ENCODE data around the gene ADSL. TPM values are rescaled to one million over a fixed set of nuclear protein-coding genes. Genes with fewer than 3 reads are reported as not detected.

ADSL gene
- total and polyA plus RNA-seq, 2 of the 4 experiments (the other 2 are of a cell fraction): 93.6 to 229 TPM

DNA sequence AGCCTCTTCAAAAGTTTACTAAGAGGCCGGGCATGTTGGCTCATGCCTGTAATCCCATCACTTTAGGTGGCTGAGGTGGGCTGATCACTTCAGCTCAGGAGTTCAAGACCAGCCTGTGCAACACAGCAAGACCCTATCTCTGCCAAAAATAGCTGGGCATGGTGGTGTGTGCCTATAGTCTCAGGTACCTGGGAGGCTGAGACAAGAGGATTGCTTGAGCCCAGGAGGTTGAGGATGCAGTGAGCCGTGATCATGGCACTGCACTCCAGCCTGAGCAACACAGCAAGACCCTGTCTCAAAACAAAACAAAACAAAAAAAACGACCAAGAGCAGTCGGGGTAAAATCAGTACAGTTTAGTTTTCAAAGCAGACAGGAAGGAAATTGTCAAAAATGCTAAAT is 4.7 kb upstream of the ADSL start:
- DNase-seq (no peak), ATAC-seq (ENCODE audit: low read depth) (no peak)
- Histone ChIP-seq H3K9me3 (ENCODE audit: control insufficient read depth, insufficient read depth, low read length) (no peaks in the 10 kb centered on the region), H3K4me3 (ENCODE audit: insufficient read depth, low read depth, low read length) (no peak overlapping the region), H2AFZ (replicated peaks; ENCODE audit: low read length, poor library complexity) (no peak overlapping the region), H2BK20ac (ENCODE audit: low read depth, low read length) (no peak overlapping the region), H4K8ac (ENCODE audit: low read depth in 2 of 2, low read length in 2 of 2) (no peak overlapping the region; a peak in 1 of 4 replicates), H3K9ac (ENCODE audit: low read depth, low read length) (no peak overlapping the region), H4K5ac (ENCODE audit: low read depth, low read length) (no peak overlapping the region), H3K9me1 (ENCODE audit: insufficient read depth, low read length) (peaks cover 8% of the 10 kb centered on the region), H3K23ac (ENCODE audit: low read depth, low read length) (no peak overlapping the region), H2BK15ac (ENCODE audit: low read depth, low read length) (no peak overlapping the region), H3K4me2 (ENCODE audit: low read depth, low read length) (no peak overlapping the region), H3K14ac (replicated peaks; ENCODE audit: low read depth, low read length) (no peak overlapping the region), H2BK120ac (ENCODE audit: low read depth, low read length) (no peak overlapping the region), H3K79me1 (ENCODE audit: low read depth in 1 of 2, low read length in 2 of 2) (peaks cover 10 to 15% of the 10 kb centered on the region in 2 experiments; a peak in 3 of 4 replicates), H2AK9ac (replicated peaks; ENCODE audit: low read depth, low read length, poor library complexity) (no peak overlapping the region), H3K36me3 (ENCODE audit: control insufficient read depth, insufficient read depth, low read length) (no peaks in the 10 kb centered on the region), H3K27me3 (ENCODE audit: control insufficient read depth, insufficient read depth, low read length) (no peaks in the 10 kb centered on the region), H4K91ac (ENCODE audit: insufficient read depth, low read depth, low read length) (no peak overlapping the region), H3K18ac (ENCODE audit: low read depth, low read length) (no peak overlapping the region), H2BK5ac (ENCODE audit: low read depth, low read length, poor library complexity, severe bottlenecking) (no peak overlapping the region), H3K27ac (ENCODE audit: insufficient read depth, low read length) (no peak overlapping the region), H3K56ac (ENCODE audit: extremely low read depth, insufficient read depth, low read length) (no peak overlapping the region), H4K20me1 (ENCODE audit: insufficient read depth, low read length) (peaks cover 8% of the 10 kb centered on the region; the same call in 1 of the 2 replicates), H3K4ac (ENCODE audit: low read depth, low read length) (no peak overlapping the region), H2AK5ac (ENCODE audit: low read depth, low read length) (no peak overlapping the region), H3K4me1 (ENCODE audit: control insufficient read depth, insufficient read depth, low read length) (no peaks in the 10 kb centered on the region)
- intact Hi-C loops (cut with micrococcal nuclease) (no loop called here), dilution Hi-C loops (cut with HindIII; ENCODE audit: low sequenced_read_pairs, unreplicated experiment) (no loop called here), in situ Hi-C loops (cut with MboI; ENCODE audit: low sequenced_read_pairs) (loop anchor here (10.0 kb wide), 2 partner anchors 297 to 807 kb away; partner anchors contain the start of gene RPS19BP1)
- POLR2A ChIA-PET (ENCODE audit: unreplicated experiment): no interaction called here
- CTCF ChIA-PET: interaction anchor here (0.6 kb wide), 1 partner anchor 30 kb away, joined by 3 read pairs; no protein-coding TSS in a partner anchor
- BruUV-seq (replicated peaks): no TSS peak
- no CpG with 5 or more reads among the region's 4 CpGs for WGBS, 2 experiments (ENCODE audit: extremely low coverage in 2 of 2, insufficient read length in 1 of 2)
- TF ChIP-seq CEBPB (IDR thresholded peaks at IDR 0.05; ENCODE audit: low read depth, low read length): no peak
